NB4 (cell line): ENCODE measurements around the gene MLN.

Source experiments
- MYC ChIP-seq: IDR thresholded peaks from 2 replicates; pipeline ENCODE4 v1.6.1; 2011; ENCODE audit warnings: low read depth, low read length
- POLR2A ChIP-seq: IDR thresholded peaks from 2 replicates; pipeline ENCODE4 v1.6.1; 2011; ENCODE audit warnings: mild to moderate bottlenecking; ENCODE audit not compliant: insufficient read length; ENCODE audit errors: extremely low read depth
- TF ChIP-seq, protein P1 (sequence below): IDR thresholded peaks from one replicate; pipeline ENCODE4 v1.5.1; 2012; ENCODE audit warnings: low read depth, low read length

- TF ChIP-seq, protein P1, sequence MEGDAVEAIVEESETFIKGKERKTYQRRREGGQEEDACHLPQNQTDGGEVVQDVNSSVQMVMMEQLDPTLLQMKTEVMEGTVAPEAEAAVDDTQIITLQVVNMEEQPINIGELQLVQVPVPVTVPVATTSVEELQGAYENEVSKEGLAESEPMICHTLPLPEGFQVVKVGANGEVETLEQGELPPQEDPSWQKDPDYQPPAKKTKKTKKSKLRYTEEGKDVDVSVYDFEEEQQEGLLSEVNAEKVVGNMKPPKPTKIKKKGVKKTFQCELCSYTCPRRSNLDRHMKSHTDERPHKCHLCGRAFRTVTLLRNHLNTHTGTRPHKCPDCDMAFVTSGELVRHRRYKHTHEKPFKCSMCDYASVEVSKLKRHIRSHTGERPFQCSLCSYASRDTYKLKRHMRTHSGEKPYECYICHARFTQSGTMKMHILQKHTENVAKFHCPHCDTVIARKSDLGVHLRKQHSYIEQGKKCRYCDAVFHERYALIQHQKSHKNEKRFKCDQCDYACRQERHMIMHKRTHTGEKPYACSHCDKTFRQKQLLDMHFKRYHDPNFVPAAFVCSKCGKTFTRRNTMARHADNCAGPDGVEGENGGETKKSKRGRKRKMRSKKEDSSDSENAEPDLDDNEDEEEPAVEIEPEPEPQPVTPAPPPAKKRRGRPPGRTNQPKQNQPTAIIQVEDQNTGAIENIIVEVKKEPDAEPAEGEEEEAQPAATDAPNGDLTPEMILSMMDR, result no peak
- no peak for TF ChIP-seq POLR2A
- TF ChIP-seq MYC, result no peak
These were observed 57.7 kb downstream of the MLN start for GRCh38 chr6:33746036-33746600.
